Liver (tissue), 9 donors: ENCODE measurements around the gene PDZRN4. TPM values are rescaled to one million over a fixed set of nuclear protein-coding genes. Genes with fewer than 3 reads are reported as not detected.
A peak's percentile ranks its signal among the peaks of the same experiment; 100 is the strongest.

Experiments used
- DNase-seq: peaks from one replicate; pipeline ENCODE4 v3.0.0-alpha.2; 2017; ENCODE audit warnings: low spot score
- H3K27ac ChIP-seq, 2 donors: one replicate each; pipeline ENCODE4 v1.7.0; 2013; ENCODE audit warnings: inconsistent platforms in 2 of 2, low read length in 2 of 2, control low read depth in 1 of 2, low read depth in 1 of 2, mild to moderate bottlenecking in 1 of 2
- H3K27me3 ChIP-seq, 4 donors: one replicate each; pipeline versions ENCODE4 v1.6.1 to v1.7.0; 2013; ENCODE audit warnings: low read length in 3 of 4, inconsistent platforms in 1 of 4, mild to moderate bottlenecking in 1 of 4, moderate library complexity in 1 of 4; ENCODE audit not compliant: control insufficient read depth in 4 of 4, insufficient read depth in 4 of 4
- H3K36me3 ChIP-seq, 4 donors: one replicate each; pipeline versions ENCODE4 v1.6.1 to v1.7.0; 2013; ENCODE audit warnings: low read length in 3 of 4, mild to moderate bottlenecking in 3 of 4, low read depth in 1 of 4, moderate library complexity in 1 of 4; ENCODE audit not compliant: control insufficient read depth in 4 of 4, insufficient read depth in 3 of 4
- H3K4me1 ChIP-seq, 4 donors: one replicate each; pipeline versions ENCODE4 v1.6.1 to v1.7.0; 2013; ENCODE audit warnings: low read length in 3 of 4, mild to moderate bottlenecking in 3 of 4, moderate library complexity in 1 of 4; ENCODE audit not compliant: control insufficient read depth in 4 of 4, insufficient read depth in 4 of 4
- H3K4me3 ChIP-seq, 3 donors: one replicate each; pipeline versions ENCODE4 v1.6.1 to v1.7.0; 2013; ENCODE audit warnings: low read length in 3 of 3, control low read depth in 1 of 3, low read depth in 1 of 3, mild to moderate bottlenecking in 1 of 3
- H3K9ac ChIP-seq, 2 donors: one replicate each; pipeline ENCODE4 v1.7.0; 2013; ENCODE audit warnings: low read length in 2 of 2, mild to moderate bottlenecking in 2 of 2, moderate library complexity in 2 of 2, control low read depth in 1 of 2, low read depth in 1 of 2
- H3K9me3 ChIP-seq, 4 donors: one replicate each; pipeline versions ENCODE4 v1.6.1 to v1.7.0; 2013; ENCODE audit warnings: low read length in 3 of 4; ENCODE audit not compliant: control insufficient read depth in 4 of 4
- EGR1 ChIP-seq, 2 donors: IDR thresholded peaks; 2 replicates each; pipeline ENCODE4 v1.6.1; 2016 to 2018; ENCODE audit warnings: antibody characterized with exemption in 2 of 2, low read depth in 2 of 2
- FOXA1 ChIP-seq: IDR thresholded peaks from 2 replicates; pipeline ENCODE4 v1.6.1; 2016; ENCODE audit warnings: antibody characterized with exemption
- FOXA2 ChIP-seq: IDR thresholded peaks from 2 replicates; pipeline ENCODE4 v1.6.1; 2016; ENCODE audit warnings: antibody characterized with exemption
- HNF4A ChIP-seq, 2 donors: conservative IDR thresholded peaks; 2 replicates each; pipeline ENCODE4 v1.6.1; 2016; ENCODE audit warnings: antibody characterized with exemption in 2 of 2, mild to moderate bottlenecking in 2 of 2
- HNF4G ChIP-seq: IDR thresholded peaks from 2 replicates; pipeline ENCODE4 v1.6.1; 2016; ENCODE audit warnings: antibody characterized with exemption
- NR2F2 ChIP-seq: IDR thresholded peaks from 2 replicates; pipeline ENCODE4 v1.6.1; 2016; ENCODE audit warnings: antibody characterized with exemption
- RAD21 ChIP-seq, 2 donors: IDR thresholded peaks; 2 replicates each; pipeline ENCODE4 v1.6.1; 2016; ENCODE audit warnings: antibody characterized with exemption in 2 of 2, mild to moderate bottlenecking in 2 of 2
- RXRA ChIP-seq, 2 donors: IDR thresholded peaks; 2 replicates each; pipeline ENCODE4 v1.6.1; 2017 to 2018; ENCODE audit warnings: antibody characterized with exemption in 2 of 2, mild to moderate bottlenecking in 1 of 2
- SP1 ChIP-seq: IDR thresholded peaks from 2 replicates; pipeline ENCODE4 v1.6.1; 2018; ENCODE audit warnings: antibody characterized with exemption, mild to moderate bottlenecking
- WGBS: extraction: QIAGEN DNeasy Blood & Tissue Kit; methylation state at CpG from one replicate; pipeline ENCODE4 v1.1.7; 2013; 5-methylcytosine and 5-hydroxymethylcytosine counted together
- polyA plus RNA-seq, 2 donors: library from polyadenylated mRNA; stranded (reverse) in 1 of 2; unstranded in 1 of 2; fragments of 200-250 nt in 1 of 2; fragments of >200 nt in 1 of 2; fragmentation: Nextera tagmentation in 1 of 2; extraction: Ambion mirVana in 1 of 2; gene quantifications; one replicate each; pipeline versions ENCODE4 v1.2.1 to v1.2.3, GENCODE V29; 2013 to 2015
- total RNA-seq, 2 donors: library from RNA; depleted of rRNA; stranded (reverse); fragments of >200 nt; gene quantifications; one replicate each; pipeline ENCODE4 v1.2.3, GENCODE V29; 2014
- TF ChIP-seq, protein P1 (sequence below): fragments of 150-350 bp; IDR thresholded peaks from 2 replicates; pipeline ENCODE4 v1.5.1; 2017; ENCODE audit warnings: improper control_type of control experiment, low read depth, low read length; ENCODE audit not compliant: missing input control
- TF ChIP-seq, protein P2 (sequence below): IDR thresholded peaks from 2 replicates; pipeline ENCODE4 v1.6.1; 2016; ENCODE audit warnings: antibody characterized with exemption
- TF ChIP-seq, protein P3 (sequence below): IDR thresholded peaks from 2 replicates; pipeline ENCODE4 v1.6.1; 2016; ENCODE audit warnings: antibody characterized with exemption
- TF ChIP-seq, protein P4 (sequence below): IDR thresholded peaks from 2 replicates; pipeline ENCODE4 v1.6.1; 2016; ENCODE audit warnings: antibody characterized with exemption, mild to moderate bottlenecking
- donor health status: healthy.
- donor health status: healthy.
- donor health status: healthy.
- donor health status: healthy.
- donor health status: healthy.

PDZRN4 gene
- total and polyA plus RNA-seq, 4 donors, result 0.11 to 1.1 (median 0.24) TPM

DNA sequence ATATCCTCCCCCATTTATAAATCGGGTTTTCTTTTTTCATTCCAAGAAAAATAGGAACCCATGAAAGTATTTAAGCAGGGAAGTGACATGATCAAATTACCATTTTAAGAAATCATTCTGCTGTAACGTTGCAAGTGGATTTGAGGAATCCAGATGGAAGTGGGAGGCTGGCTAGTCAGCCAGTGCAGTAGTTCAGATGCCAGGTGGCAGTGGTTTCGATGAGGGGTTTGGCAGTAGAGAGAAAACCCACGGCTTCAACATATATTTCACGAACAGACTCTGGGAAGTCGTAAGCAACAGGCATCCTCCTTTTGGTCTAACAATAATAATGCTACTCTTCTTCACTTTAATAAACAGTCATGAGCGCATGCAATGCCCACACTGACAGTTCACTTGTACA lies 25.0 kb downstream of the PDZRN4 start:
- no peak for DNase-seq
- no peaks in the 10 kb centered on the region for H3K4me1 ChIP-seq
- no peak overlapping the region for H3K9ac ChIP-seq
- 66% methylated on average over 7 of the region's 7 CpGs for WGBS
- no peaks in the 10 kb centered on the region for H3K27me3 ChIP-seq
- no peaks in the 10 kb centered on the region for H3K9me3 ChIP-seq
- H3K4me3 ChIP-seq, result no peak overlapping the region
- peak overlapping the region in 1 of 2 donors; percentile 46 for H3K27ac ChIP-seq
- TF ChIP-seq SP1, result no peak
- no peak for TF ChIP-seq HNF4G
- TF ChIP-seq FOXA2, result no peak
- TF ChIP-seq, protein P1, sequence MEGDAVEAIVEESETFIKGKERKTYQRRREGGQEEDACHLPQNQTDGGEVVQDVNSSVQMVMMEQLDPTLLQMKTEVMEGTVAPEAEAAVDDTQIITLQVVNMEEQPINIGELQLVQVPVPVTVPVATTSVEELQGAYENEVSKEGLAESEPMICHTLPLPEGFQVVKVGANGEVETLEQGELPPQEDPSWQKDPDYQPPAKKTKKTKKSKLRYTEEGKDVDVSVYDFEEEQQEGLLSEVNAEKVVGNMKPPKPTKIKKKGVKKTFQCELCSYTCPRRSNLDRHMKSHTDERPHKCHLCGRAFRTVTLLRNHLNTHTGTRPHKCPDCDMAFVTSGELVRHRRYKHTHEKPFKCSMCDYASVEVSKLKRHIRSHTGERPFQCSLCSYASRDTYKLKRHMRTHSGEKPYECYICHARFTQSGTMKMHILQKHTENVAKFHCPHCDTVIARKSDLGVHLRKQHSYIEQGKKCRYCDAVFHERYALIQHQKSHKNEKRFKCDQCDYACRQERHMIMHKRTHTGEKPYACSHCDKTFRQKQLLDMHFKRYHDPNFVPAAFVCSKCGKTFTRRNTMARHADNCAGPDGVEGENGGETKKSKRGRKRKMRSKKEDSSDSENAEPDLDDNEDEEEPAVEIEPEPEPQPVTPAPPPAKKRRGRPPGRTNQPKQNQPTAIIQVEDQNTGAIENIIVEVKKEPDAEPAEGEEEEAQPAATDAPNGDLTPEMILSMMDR, result no peak
- TF ChIP-seq, protein P2, sequence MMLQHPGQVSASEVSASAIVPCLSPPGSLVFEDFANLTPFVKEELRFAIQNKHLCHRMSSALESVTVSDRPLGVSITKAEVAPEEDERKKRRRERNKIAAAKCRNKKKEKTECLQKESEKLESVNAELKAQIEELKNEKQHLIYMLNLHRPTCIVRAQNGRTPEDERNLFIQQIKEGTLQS, result no peak
- no peaks in the 10 kb centered on the region for H3K36me3 ChIP-seq

DNA sequence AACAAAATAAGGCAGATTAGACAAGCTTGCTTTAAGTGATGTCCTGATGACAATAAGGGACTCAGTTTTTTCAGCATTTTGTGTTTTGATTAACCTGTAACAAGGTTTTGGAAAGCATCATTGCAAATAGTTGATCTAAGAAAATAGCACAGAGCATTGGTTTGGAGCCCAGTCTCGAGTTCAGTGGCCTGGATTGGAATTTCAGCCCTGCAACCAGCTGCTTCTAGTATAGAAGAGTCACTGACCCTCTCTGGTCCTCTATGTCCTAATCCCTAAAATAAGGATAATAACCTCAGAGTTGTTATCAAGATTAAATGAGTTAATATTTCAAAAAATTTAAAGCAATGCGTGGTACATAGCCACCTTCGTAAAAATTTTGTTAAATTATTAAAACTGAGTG lies 25.5 kb downstream of the PDZRN4 start:
- peak overlapping the region in 1 of 2 donors; percentile 46 for H3K27ac ChIP-seq
- no peaks in the 10 kb centered on the region for H3K27me3 ChIP-seq
- no peaks in the 10 kb centered on the region for H3K9me3 ChIP-seq
- no peaks in the 10 kb centered on the region for H3K36me3 ChIP-seq
- 69% methylated on average over 3 of the region's 3 CpGs for WGBS
- no peak for DNase-seq
- TF ChIP-seq RXRA (IDR thresholded peaks at IDR 0.05) (peak; percentile 59 to 63), EGR1 (IDR thresholded peaks at IDR 0.05; ENCODE audit: low read depth in 2 of 2) (no peak), NR2F2 (peak; percentile 76)
- TF ChIP-seq, protein P1, result no peak
- H3K4me1 ChIP-seq, result no peaks in the 10 kb centered on the region
- no peak overlapping the region for H3K4me3 ChIP-seq
- H3K9ac ChIP-seq, result no peak overlapping the region

DNA sequence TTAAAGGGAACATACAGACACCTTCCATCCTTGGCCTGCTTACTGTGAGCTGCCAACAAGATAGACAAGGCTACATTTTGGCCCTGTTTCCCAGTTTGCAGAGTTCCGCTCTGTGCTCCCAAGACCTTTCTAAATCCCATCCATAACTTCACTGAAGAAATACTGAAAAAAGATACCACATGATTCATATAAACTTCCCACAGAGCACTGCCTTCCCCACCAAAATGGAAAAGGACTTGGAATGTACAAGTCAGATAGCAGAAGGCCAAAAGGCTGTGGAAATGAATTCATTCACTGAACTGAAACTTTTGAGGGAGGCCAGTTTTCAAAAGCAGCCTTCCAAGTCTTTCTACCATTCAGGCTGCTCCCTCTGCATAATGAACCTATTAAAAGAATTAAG lies 29.6 kb downstream of the PDZRN4 start:
- Histone ChIP-seq H3K9me3 (no peaks in the 10 kb centered on the region), H3K4me1 (no peaks in the 10 kb centered on the region), H3K27me3 (no peaks in the 10 kb centered on the region), H3K4me3 (no peak overlapping the region), H3K27ac (no peak overlapping the region), H3K36me3 (no peaks in the 10 kb centered on the region), H3K9ac (no peak overlapping the region)
- 79% methylated on average over 1 of the region's 1 CpG for WGBS
- DNase-seq, result no peak
- TF ChIP-seq RAD21 (IDR thresholded peaks at IDR 0.05) (no peak), NR2F2 (peak; percentile 90), HNF4A (conservative IDR thresholded peaks at IDR 0.05) (no peak), RXRA (IDR thresholded peaks at IDR 0.05) (peak in 1 of 2 donors; percentile 26), SP1 (peak; percentile 25), EGR1 (IDR thresholded peaks at IDR 0.05; ENCODE audit: low read depth in 2 of 2) (no peak), FOXA1 (no peak)
- TF ChIP-seq, protein P3, sequence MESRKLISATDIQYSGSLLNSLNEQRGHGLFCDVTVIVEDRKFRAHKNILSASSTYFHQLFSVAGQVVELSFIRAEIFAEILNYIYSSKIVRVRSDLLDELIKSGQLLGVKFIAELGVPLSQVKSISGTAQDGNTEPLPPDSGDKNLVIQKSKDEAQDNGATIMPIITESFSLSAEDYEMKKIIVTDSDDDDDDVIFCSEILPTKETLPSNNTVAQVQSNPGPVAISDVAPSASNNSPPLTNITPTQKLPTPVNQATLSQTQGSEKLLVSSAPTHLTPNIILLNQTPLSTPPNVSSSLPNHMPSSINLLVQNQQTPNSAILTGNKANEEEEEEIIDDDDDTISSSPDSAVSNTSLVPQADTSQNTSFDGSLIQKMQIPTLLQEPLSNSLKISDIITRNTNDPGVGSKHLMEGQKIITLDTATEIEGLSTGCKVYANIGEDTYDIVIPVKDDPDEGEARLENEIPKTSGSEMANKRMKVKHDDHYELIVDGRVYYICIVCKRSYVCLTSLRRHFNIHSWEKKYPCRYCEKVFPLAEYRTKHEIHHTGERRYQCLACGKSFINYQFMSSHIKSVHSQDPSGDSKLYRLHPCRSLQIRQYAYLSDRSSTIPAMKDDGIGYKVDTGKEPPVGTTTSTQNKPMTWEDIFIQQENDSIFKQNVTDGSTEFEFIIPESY, result no peak
- TF ChIP-seq, protein P4, sequence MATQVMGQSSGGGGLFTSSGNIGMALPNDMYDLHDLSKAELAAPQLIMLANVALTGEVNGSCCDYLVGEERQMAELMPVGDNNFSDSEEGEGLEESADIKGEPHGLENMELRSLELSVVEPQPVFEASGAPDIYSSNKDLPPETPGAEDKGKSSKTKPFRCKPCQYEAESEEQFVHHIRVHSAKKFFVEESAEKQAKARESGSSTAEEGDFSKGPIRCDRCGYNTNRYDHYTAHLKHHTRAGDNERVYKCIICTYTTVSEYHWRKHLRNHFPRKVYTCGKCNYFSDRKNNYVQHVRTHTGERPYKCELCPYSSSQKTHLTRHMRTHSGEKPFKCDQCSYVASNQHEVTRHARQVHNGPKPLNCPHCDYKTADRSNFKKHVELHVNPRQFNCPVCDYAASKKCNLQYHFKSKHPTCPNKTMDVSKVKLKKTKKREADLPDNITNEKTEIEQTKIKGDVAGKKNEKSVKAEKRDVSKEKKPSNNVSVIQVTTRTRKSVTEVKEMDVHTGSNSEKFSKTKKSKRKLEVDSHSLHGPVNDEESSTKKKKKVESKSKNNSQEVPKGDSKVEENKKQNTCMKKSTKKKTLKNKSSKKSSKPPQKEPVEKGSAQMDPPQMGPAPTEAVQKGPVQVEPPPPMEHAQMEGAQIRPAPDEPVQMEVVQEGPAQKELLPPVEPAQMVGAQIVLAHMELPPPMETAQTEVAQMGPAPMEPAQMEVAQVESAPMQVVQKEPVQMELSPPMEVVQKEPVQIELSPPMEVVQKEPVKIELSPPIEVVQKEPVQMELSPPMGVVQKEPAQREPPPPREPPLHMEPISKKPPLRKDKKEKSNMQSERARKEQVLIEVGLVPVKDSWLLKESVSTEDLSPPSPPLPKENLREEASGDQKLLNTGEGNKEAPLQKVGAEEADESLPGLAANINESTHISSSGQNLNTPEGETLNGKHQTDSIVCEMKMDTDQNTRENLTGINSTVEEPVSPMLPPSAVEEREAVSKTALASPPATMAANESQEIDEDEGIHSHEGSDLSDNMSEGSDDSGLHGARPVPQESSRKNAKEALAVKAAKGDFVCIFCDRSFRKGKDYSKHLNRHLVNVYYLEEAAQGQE, result peak; percentile 82
- TF ChIP-seq, protein P1, result no peak
